Bronchial epithelial cell (primary cell): ENCODE results near the gene CPNE8. TPM values are rescaled to one million over a fixed set of nuclear protein-coding genes. Genes with fewer than 3 reads are reported as not detected.

Experiments used
- DNase-seq: peaks from one replicate; pipeline ENCODE4 v3.0.0-alpha.2; 2010; ENCODE audit warnings: low read depth
- FAIRE-seq: peaks from 2 replicates; lab custom pipeline; 2011; peaks lifted over from hg19 to GRCh38; lab: Jason Lieb, UNC
- H3K27me3 ChIP-seq: 2 replicates; pipeline ENCODE4 v1.5.1; 2011; ENCODE audit warnings: low read length; ENCODE audit not compliant: control insufficient read depth, insufficient read depth
- H3K36me3 ChIP-seq: 2 replicates; pipeline ENCODE4 v1.5.1; 2011; ENCODE audit warnings: low read length; ENCODE audit not compliant: control insufficient read depth, insufficient read depth
- H3K4me3 ChIP-seq: 2 replicates; pipeline ENCODE4 v1.5.1; 2011; ENCODE audit warnings: mild to moderate bottlenecking, low read depth, low read length, control low read depth
- CTCF ChIP-seq: IDR thresholded peaks from 2 replicates; pipeline ENCODE4 v1.5.1; 2011; ENCODE audit warnings: mild to moderate bottlenecking, moderate library complexity, low read length, control low read depth, inconsistent platforms; ENCODE audit not compliant: insufficient read depth, severe bottlenecking
- total RNA-seq: library from RNA; depleted of rRNA; stranded (reverse); fragments of >200 nt; gene quantifications from 2 replicates; pipeline ENCODE4 v1.2.1, GENCODE V29; 2014

The CPNE8 gene
- total RNA-seq, 1 donor from 2014 or later = 7.1 TPM

- no peak for TF ChIP-seq CTCF
- H3K36me3 ChIP-seq = no peaks in the 10 kb centered on the region
- FAIRE-seq (no peak), DNase-seq (no peak)
- no peaks in the 10 kb centered on the region for H3K27me3 ChIP-seq
- no peak overlapping the region for H3K4me3 ChIP-seq
These were observed 122.1 kb downstream of the CPNE8 start for GRCh38 chr12:38783304-38783703.

DNA sequence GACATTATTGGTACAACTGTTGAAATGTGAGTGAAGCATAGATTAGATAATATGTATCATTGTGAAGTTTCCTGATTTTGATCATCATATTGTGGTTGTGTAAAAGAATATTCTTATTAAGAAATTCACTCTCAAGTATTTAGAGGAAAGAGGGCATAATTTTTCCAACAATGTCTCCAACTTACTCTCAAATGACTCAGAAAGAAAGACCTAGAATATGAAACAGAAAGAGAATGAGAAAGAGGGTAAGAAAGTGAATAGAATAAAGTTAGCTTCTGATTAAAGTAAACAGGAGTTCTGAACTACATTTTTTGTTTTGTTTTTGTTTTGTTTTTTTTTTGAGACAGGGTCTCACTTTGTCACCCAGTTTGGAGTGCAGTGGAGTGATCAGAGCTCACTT is 123.0 kb downstream of the CPNE8 start:
- TF ChIP-seq CTCF = no peak
- H3K36me3 ChIP-seq = no peaks in the 10 kb centered on the region
- H3K27me3 ChIP-seq = no peaks in the 10 kb centered on the region
- DNase-seq (no peak), FAIRE-seq (no peak)
- no peak overlapping the region for H3K4me3 ChIP-seq

DNA sequence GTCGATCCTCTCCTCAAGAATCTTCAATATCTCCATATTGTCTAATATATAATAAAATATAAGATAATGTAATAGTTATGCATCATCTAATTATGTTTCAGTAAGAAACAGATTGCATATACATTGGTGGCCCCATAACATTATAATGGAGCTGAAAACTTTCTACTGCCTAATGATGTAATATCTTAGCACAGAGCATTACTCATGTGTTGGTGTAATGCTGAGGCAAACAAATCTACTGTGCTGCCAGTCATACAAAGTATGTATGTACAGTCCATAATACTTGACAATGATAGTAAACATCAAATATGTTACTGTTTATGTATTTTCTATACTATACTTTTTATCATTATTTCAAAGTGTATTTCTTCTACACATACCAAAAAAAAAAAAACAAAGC is 128.7 kb downstream of the CPNE8 start:
- Histone ChIP-seq H3K36me3 (no peaks in the 10 kb centered on the region), H3K4me3 (no peak overlapping the region), H3K27me3 (no peaks in the 10 kb centered on the region)
- FAIRE-seq (no peak), DNase-seq (peak; percentile 75)
- no peak for TF ChIP-seq CTCF

GRCh38 chr12:38775457-38775856 is 129.9 kb downstream of the CPNE8 start:
- DNase-seq (peak; percentile 41), FAIRE-seq (no peak)
- no peaks in the 10 kb centered on the region for H3K36me3 ChIP-seq
- H3K27me3 ChIP-seq = no peaks in the 10 kb centered on the region
- TF ChIP-seq CTCF = no peak
- no peak overlapping the region for H3K4me3 ChIP-seq

GRCh38 chr12:38772437-38772836 is 133.0 kb downstream of the CPNE8 start:
- no peak for DNase-seq
- Histone ChIP-seq H3K27me3 (no peaks in the 10 kb centered on the region), H3K4me3 (no peak overlapping the region), H3K36me3 (no peaks in the 10 kb centered on the region)
- no peak for TF ChIP-seq CTCF
- no peak for FAIRE-seq

DNA sequence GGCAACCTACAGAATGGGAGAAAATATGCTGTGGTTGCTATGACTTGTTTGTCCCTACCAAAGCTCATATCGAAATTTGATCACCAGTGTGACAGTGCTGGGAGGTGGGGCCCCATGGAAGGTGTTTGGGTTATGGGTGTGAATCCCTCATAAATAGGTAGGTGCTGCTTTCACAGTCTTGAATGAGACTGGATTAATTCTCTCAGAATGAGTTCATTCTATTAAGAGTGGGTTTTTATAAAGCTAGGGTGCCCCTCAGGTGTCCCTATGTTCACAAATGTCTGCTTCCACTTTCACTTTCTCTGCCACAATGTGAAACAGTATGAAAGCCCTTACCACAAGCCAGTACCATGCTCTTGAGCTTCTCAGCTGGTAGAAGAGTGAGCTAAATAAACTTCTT is 133.5 kb downstream of the CPNE8 start:
- Histone ChIP-seq H3K36me3 (no peaks in the 10 kb centered on the region), H3K4me3 (no peak overlapping the region), H3K27me3 (no peaks in the 10 kb centered on the region)
- TF ChIP-seq CTCF = no peak
- no peak for FAIRE-seq
- no peak for DNase-seq
